Esophagus squamous epithelium (tissue), 4 donors: ENCODE results near the gene MARCHF10.

Source experiments
- POLR2A ChIP-seq, 4 donors: fragments of 450-650 bp; IDR thresholded peaks; one replicate each; pipeline ENCODE4 v1.6.1; 2017; ENCODE audit warnings: antibody characterized with exemption in 4 of 4, mild to moderate bottlenecking in 4 of 4, moderate library complexity in 3 of 4
- TF ChIP-seq, protein P1 (sequence below), 6 experiments: fragments of 450-650 bp in 4 of 6; fragments of 200-600 bp in 2 of 6; sonication (generic) in 2 of 6; IDR thresholded peaks; one replicate each; pipeline ENCODE4 v1.5.1; 2016 to 2019; ENCODE audit warnings: antibody characterized with exemption in 6 of 6, mild to moderate bottlenecking in 4 of 6, moderate library complexity in 4 of 6

DNA sequence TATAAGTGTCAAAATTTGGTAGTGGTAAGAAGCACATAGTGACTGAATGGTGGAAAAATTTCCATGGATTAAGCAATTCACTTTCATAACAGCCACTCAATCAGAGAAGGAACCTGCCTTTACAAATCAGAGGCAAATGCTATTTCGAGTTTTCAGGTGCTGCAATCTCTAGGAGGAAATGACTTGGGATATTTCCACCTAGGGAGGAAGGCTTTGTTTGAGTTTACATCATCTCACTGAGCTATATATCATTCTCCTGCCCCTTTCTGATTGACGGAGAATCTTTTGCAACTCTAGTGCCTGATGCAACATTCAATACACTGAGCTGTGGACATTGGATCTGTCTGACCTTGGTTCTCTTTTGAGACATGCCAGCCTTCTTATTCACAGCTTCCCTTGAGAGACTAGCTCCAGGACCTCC is 26.3 kb downstream of the MARCHF10 start:
- TF ChIP-seq, protein P1, sequence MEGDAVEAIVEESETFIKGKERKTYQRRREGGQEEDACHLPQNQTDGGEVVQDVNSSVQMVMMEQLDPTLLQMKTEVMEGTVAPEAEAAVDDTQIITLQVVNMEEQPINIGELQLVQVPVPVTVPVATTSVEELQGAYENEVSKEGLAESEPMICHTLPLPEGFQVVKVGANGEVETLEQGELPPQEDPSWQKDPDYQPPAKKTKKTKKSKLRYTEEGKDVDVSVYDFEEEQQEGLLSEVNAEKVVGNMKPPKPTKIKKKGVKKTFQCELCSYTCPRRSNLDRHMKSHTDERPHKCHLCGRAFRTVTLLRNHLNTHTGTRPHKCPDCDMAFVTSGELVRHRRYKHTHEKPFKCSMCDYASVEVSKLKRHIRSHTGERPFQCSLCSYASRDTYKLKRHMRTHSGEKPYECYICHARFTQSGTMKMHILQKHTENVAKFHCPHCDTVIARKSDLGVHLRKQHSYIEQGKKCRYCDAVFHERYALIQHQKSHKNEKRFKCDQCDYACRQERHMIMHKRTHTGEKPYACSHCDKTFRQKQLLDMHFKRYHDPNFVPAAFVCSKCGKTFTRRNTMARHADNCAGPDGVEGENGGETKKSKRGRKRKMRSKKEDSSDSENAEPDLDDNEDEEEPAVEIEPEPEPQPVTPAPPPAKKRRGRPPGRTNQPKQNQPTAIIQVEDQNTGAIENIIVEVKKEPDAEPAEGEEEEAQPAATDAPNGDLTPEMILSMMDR (IDR thresholded peaks at IDR 0.05): no peak
- no peak for TF ChIP-seq POLR2A (IDR thresholded peaks at IDR 0.05)
